ENCODE data around the gene CDC123.
A peak's percentile ranks its signal among the peaks of the same experiment; 100 is the strongest.
"Not testable (repeated sequence)": the region's sequence is repeated elsewhere in the genome, so short reads cannot be mapped to it uniquely, and the experiment has no call there.

Gene CDC123

DNA sequence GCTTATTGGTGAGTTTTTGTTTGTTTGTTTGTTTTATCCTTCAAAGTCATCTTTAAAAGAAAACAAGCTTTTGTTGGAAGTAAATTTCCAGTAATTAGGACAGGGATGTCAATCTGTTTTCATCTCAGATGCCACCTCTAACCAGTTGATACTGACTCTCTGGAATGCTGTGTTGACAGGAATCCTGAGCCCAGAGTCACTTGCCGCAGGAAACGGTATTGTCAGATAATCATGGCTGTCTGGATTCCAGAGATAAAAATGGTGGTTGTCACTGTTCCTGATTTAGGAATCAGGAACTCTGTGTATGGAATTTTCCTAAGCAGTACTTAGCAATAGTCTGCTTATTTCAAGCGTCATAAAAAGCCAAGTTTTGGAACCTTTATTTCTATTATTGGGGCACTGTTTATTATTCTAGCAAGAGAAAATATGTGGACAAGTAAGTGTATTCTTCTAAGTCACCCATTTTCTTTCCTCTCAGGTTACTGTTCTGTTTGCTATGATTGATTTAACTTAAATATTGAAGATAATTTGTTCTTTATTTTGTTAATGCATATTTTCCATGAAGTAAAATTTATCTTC lies 39.2 kb downstream of the CDC123 start:
- DNase-seq (ENCODE audit: low read depth in 2 of 2) = no peak

DNA sequence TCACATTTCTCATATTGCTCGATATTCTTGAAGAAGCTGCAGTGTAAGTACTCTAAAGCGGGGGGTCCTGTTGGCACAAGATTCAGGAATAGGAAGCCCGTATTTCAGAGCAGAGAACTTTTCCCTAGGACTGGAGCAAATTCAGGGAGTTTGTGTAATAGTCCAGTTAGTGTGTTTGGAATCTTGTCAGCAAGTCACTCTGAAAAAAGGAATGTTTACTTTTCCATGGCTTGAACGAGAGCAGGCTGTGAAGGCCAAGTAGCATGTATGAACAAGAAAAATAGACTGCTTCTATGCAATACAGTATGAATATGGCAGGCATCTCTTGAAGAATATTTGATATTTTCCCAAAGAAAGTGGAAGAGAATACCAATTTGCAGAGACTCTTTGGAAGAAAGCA lies 39.8 kb downstream of the CDC123 start:
- no peak for DNase-seq (ENCODE audit: low read depth in 2 of 2)

DNA sequence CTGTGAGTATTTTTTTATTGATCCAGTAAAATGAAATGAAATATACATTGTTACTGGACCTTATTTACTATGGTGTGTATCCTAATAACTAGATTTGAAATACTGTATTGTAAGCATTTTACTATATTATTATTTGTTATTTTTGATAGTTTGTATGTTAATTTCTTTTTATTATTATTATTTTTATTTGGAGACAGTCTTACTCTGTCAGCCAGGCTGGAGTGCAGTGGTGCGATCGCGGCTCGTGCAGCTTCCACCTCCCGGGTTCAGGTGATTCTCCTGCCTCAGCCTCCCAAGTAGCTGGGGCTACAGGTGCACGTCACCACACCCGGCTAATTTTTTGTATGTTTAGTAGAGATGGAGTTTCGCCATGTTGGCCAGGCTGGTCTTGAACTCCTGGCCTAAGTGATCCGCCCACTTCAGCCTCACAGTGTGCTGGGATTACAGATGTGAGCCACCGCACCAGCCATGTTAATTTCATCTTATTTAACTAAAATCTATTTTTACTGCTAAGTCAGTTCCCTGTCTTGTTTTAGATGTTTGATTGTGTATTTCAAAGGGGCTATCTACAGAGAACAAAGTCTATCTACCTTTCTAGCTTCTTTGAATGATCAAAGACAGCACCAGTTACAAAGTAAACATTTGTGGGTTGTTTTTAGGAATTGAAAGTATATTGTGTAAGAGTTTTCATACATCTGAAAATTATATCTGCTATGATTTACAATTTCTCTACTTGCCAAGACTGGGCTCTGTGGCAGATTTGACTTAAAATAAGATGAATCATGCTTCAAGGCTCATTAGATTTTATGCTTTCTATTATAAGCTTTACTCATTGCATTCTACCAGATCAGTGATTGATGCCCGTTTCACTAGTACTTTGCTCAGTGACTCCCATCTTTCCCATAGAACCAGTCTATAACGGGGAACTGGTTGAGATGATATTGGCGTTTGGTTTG lies 41.6 kb downstream of the CDC123 start:
- no peak for DNase-seq (ENCODE audit: low read depth in 2 of 2)

DNA sequence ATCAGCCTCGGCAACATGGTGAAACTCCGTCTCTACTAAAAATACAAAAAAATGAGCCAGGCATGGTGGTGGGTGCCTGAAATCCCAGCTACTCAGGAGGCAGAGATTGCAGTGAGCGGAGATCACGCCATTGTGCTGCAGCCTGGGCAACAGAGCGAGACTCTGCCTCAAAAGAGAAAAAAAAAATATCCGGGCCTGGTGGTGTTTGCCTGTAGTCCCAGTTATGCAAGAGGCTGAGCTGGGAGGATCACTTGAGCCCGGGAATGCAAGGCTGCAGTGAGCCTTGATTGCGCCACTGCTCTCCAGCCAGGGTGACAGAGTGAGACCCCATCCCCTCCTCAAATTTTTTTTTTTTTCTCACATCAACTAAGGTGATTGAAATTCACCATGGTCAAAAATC lies 42.8 kb downstream of the CDC123 start:
- no peak for DNase-seq (ENCODE audit: low read depth in 2 of 2)

DNA sequence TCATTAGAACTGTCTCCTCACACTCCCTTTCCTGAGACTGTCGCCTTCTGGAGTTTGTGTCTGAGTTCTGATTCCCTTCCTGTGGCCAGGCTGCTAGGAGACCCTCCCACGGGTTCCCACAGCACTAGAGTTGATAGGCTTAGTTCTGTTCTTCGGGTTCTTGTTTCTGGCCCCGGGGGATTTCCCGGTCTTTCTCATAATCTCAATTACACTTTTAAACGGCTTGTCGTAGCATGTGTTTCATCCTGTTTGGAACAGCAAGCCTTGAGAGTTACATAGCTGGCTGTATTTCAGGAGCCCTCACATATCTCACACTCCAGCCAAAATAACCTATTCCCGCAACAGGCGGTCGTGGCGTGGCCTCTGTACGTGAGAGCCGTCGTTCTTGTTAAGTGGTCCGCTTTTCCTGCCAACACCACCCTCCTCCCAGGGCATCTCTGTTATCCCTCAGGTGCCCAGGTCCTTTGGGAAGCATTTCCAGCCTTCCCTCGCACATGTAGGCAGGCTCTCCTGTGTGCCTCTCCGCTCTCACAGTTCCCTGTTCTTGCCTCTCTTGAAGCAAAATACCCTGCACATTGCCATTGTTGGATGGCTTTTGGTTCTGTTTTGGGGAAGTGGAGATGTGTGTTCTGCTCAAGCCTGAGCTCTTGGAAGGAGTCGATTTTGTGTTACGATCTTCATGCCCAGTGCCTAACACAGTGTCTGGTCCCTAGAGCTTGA lies 46.0 kb downstream of the CDC123 start:
- DNase-seq (ENCODE audit: low read depth in 2 of 2) = peak; percentile 33 to 43

DNA sequence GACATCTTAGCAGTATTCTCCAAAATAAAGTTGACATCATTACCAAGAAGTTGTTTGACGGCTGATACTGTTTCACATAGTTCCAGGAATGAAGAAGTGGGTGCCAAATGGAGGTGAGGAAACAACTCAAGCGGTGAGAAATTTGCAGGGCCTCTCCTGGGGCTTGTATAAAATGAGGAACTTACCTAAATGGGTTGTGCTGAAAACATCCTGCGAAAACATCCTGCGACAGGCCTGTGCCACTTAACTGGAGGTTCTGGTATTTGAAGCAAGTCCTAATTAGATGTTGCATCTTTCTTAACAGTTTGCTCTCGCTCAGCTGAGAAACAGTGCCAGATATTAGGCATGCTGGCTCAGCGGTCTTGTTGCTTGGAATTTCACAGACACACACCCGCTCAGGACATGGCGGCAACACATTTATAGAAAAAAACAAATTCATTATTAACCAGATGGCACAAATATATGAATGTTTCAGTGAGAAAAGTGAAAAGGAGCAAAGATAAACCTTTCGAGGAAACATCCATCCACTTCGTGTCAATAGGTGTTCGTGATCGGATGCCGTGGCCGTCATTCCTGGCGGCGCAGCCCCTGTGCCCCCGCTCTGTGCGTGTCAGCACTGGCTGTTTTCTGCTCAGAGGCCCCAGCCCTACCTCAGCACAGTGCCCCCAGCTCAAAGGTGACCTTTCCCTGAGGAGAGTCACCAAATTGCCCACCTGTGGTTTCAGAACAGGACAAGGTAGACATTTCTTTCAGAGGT lies 48.1 kb downstream of the CDC123 start:
- DNase-seq (ENCODE audit: low read depth in 2 of 2) = no peak

DNA sequence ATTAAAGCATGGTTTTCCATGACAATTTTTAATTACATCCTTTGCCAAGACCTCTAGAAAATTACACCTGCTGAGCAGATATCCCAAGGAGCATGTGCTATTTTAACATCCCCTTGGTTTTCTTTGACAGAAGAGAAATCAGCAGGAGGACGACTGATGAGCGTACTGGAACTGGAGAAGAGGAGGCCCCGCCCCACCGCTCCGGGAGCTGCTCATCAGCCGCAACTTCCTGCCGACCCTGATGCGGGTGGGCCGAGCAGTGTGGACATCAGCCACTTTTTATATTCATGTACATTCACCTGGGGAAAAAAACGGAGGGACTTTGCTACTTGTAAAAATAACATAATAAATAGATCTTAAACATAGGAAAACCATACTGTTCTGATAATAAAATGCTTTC lies 54.2 kb downstream of the CDC123 start:
- no peak for DNase-seq (ENCODE audit: low read depth in 2 of 2)

DNA sequence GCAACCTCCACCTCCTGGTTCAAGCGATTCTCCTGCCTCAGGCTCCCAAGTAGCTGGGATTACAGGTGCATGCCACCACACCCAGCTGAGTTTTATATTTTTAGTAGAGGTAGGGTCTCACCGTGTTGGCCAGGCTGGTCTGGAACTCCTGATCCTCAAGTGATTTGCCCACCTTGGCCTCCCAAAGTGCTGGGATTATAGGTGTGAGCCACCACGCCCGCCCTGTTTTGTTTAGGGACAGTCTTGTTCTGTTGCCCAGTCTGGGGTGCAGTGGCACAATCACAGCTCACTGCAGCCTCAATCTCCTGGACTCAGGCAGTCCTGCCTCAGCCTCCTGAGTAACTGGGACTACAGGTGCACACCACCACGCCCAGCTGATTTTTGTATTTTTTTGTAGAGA lies 54.7 kb downstream of the CDC123 start:
- DNase-seq (ENCODE audit: low read depth in 2 of 2) = not testable (repeated sequence)

DNA sequence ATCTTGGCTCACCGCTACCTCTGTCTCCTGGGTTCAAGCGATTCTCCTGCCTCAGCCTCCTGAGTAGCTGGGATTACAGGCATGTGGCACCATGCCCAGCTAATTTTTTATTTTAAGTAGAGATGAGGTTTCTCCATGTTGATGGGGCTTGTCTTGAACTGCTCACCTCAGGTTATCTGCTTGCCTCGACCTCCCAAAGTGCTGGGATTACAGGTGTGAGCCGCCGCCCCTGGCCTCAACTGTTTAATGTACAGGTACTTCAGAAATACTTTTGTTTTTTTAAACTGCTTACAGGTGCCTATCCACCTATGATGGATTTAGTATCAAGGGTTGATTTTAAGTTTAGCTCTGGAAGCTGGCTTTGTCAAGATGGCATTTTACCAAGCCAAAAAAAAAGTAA lies 55.6 kb downstream of the CDC123 start:
- DNase-seq (ENCODE audit: low read depth in 2 of 2) = no peak

DNA sequence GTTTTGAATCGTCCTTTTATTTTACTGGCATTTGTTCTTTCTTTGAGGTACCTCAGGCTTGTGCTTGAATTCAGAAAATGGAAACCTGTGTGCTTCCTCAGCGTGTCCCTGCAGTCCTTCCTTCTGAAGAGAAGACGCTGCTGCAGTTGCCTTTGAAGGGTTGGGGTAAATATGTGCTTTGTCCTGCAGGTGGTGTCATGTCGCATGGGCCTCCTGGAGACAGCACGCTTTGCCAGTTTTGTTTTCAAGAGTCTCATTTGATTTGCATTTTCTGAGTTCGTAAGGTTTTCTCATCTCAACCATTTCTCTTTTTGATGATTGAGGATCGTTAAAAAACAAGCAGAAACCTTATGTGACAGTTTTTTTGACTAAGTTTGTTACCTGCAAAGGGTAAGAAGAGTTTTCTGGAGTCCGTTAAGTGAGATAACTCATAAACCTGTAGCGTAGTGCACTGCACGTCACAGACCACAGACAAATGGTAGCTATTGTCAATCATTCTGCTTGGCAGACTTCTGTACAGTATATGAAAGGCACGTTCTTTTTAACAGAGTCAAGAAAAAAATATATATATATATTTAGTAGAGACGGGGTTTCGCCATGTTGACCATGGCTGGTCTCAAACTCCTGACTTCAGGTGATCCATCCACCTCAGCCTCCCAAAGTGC lies 57.0 kb downstream of the CDC123 start:
- no peak for DNase-seq (ENCODE audit: low read depth in 2 of 2)

DNA sequence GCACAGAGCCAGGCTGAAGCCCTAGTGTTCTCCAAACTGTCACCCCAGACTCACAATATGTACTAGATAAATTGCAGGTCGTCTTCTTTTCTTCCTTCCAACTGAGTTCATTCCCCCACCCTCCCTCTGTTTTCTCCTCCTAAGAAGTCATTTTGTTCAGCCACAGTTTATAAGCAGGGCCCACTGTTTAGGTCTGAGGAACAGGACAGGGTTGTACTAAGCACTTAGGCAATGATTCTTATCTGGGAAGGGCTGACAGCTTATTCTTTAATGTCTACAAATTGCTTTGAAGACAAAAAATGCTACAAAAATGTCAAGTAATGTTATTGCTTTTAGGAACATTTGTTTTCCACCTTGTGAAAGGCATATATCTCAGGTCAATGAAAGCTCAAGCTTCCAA lies 59.1 kb downstream of the CDC123 start:
- no peak for DNase-seq (ENCODE audit: low read depth in 2 of 2)

DNA sequence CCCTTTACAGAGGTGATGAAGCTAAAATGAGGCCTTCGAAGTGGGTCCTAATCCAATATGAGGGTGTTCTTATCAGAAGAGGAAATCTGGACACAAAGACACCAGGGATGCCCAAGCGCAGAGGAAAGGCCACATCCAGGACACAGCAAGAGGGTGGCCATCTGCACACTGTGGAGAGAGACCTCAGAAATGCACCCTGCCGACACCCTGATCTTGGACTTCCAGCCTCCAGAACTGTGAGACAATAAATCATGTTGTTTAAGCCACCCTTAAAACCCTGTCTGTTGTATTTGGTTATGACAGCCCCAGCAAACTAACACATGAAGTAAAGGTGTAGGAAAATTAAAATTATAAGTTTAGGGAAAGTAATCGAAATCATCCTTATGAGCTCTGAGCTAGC lies 64.0 kb downstream of the CDC123 start:
- no peak for DNase-seq (ENCODE audit: low read depth in 2 of 2)

DNA sequence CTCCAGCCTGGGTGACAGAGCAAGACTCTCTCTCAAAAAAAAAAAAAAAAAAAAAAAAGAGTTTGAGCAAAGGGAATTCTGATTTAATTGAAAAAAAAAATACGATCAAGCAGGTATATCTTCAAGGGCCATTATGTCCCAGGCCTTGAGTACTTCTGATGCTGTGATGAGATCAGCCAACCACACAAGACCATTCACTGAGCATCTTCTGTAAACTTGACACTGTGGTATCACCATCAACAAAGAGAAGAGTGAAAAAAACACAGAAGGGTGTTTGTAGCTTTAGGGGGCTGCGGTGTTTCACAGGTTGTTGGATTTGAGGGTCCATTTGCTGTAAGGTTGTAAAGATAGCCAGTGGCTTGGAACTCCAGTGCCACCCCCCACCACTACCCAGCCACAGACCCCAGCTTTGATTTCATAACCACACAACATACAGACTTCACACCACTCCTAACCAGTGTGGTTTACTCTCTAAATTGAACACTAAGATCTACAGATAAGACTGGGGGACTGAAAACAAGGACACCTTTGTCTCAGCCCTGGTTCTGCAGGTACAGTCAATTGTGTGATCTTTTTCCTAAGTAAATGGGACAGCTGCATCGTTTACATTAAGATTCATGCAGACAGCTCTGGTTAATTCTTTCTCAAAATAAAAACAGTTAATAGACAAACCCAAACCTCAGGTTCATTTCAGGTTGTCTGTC lies 66.4 kb downstream of the CDC123 start:
- no peak for DNase-seq (ENCODE audit: low read depth in 2 of 2)

DNA sequence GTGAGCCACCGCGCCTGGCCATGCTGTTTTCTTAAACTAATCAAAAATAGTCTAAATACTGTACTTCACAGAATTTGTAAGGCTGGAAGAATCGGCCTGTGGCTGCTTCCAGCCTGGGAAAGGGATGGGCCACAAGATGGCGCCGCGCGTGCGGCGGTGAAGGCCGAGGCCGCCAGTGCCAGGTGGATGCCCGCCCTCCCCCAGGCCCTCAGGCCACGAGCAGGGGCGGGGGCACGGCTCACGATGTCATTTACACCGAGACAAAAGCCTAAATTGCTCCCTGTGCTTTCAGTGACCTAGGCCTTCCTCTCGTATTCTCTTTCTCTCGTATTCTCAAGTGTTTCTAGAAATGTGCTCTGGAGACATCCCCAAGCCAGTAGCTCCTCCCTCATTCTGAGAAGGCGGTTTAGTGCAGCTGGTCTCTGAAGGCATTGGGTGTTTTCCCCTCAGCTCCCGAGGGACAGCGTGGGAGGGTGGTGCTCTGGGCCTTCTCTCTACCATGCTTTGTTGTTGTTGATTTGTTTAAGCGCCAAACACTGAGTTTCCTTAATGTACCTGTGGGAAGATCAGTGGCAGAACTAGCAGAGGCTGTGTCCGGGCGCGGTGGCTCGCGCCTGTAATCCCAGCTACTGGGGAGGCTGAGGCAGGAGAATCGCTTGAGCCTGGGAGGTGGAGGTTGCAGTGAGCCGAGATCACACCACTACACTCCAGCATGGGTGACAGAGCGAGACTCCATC lies 68.4 kb downstream of the CDC123 start:
- peak; percentile 47 to 69 for DNase-seq (ENCODE audit: low read depth in 2 of 2)

DNA sequence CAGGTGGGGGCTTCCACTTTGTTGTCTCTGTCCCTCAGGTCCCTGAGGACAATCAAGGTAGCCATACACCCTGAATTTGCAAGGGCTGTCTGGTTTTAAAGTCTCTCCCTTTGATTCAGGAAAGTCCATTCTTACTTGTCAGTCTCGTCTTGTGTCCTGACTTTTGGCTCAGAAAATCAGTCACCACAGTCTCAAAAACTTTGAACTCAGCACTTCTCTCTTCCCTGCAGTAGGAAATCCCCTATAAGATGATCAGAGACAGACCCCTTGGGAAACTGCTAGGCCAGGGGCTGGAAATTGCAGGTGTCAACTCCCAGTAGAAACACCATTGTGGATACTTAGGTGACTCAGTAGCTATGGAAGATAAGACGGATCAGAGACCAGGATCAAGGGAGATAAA lies 73.1 kb downstream of the CDC123 start:
- no peak for DNase-seq (ENCODE audit: low read depth in 2 of 2)

DNA sequence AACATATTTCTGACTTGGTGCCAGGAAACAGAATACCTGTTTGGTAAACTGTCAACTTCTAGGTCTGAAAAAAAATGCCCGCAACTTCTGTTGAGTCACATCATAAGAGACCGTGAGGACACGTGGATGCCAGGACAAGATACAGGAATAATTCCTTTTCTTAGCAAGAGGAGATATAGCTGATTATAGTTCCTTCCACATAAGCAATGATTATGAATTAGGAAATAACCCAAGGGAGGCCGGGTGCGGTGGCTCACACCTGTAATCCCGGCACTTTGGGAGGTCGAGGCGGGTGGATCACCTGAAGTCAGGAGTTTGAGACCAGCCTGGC lies 75.2 kb downstream of the CDC123 start:
- no peak for DNase-seq (ENCODE audit: low read depth in 2 of 2)

DNA sequence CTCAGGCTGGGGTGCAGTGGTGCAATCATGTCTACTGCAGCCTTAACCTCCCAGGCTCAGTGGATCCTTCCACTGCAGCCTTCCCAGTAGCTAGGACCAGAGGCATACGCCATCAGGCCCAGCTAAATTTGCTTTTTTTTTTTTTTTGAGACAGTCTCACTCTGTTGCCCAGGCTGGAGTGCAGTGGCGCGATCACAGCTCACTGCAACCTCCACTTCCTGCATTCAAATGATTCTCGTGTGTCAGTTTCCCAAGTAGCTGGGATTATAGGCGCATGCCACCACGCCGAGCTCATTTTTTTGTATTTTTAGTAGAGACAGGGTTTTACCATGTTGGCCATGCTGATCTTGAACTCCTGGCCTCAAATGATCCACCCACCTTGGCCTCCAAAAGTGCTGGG lies 81.9 kb downstream of the CDC123 start:
- DNase-seq (ENCODE audit: low read depth in 2 of 2) = not testable (repeated sequence)

DNA sequence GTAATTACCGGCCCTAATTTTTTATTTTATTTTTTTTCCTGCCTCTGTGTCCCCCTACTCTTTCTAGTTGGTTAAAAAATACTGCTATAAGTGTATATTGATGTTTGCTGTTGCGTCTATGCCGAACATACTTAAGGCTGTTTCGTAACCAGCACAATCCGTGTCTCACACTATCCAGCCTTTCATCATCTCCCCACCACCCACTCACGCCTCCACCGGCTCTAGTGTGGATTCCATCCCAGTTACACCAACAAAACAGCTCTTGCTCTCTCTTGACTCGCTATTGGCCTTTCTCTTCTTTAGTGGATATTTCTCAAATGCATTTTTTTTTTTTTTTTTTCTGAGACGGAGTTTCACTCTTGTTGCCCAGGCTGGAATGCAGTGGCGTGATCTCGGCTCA lies 83.3 kb downstream of the CDC123 start:
- DNase-seq (ENCODE audit: low read depth in 2 of 2) = no peak

DNA sequence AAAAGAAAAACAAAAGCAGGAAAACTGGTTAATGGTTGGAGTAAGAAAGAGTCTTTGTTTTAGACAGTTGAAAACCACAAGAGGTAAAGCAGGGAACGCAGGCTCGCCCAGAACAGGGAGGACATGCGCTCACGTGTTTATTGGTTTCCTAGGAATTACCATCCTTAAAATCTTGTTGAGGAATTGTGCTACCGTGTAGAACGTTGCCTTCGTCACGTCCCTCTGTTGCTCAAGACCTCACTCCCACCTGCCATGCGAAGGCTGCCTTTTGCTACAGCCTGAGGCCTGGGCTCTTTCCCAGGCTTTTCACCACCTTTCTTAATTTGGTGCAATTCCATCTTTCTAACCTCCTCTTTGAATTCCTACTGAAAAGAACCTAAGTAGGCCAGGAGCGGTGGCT lies 91.8 kb downstream of the CDC123 start:
- no peak for DNase-seq (ENCODE audit: low read depth in 2 of 2)

DNA sequence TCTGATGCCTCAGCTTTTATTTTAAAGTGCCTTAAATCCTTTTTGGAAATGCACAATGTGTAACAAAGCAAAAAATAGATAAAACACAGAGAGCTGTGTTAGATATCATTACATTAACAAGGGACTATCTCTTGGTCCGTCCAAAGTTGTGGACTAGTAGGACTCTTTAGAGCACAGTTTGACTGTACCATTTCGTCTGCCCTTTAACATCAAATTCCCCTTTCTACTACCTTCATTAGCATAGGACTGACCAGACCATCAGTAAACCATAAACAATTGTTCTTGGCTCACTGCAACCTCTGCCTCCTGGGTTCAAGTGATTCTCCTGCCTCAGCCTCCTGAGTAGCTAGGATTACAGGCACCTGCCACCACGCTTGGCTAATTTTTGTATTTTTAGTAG lies 101.8 kb downstream of the CDC123 start:
- not testable (repeated sequence) for DNase-seq (ENCODE audit: low read depth in 2 of 2)
